OCI-LY3 (cell line): ENCODE data around the gene AGO3.

Experiments
- H2AFZ ChIP-seq: fragments of 200-600, 300-600 bp; shearing (Covaris generic); 2 replicates; pipeline ENCODE4 v1.6.0; 2014; ENCODE audit warnings: antibody characterized with exemption, low read depth, low read length
- H3K27ac ChIP-seq: fragments of 200-600, 300-600 bp; sonication (generic); 2 replicates; pipeline ENCODE4 v1.5.1; 2014; ENCODE audit warnings: mild to moderate bottlenecking, low read length, moderate library complexity, mixed read lengths
- H3K27me3 ChIP-seq: fragments of 200-600, 300-600 bp; sonication (generic); 2 replicates; pipeline ENCODE4 v1.6.1; 2014; ENCODE audit warnings: low read depth, low read length, mixed read lengths
- H3K36me3 ChIP-seq: fragments of 200-600, 300-600 bp; sonication (generic); replicated peaks from 2 replicates; pipeline ENCODE3; 2014; ENCODE audit warnings: low read depth, low read length, mixed read lengths
- H3K4me1 ChIP-seq: fragments of 300-600, 200-600 bp; sonication (generic); 2 replicates; pipeline ENCODE4 v1.6.1; 2014; ENCODE audit warnings: low read length, mixed read lengths
- H3K4me2 ChIP-seq: fragments of 200-600, 300-600 bp; sonication (generic); 2 replicates; pipeline ENCODE4 v1.6.1; 2014; ENCODE audit warnings: low read length, mixed read lengths
- H3K4me3 ChIP-seq: fragments of 300-600, 200-600 bp; sonication (generic); 2 replicates; pipeline ENCODE4 v1.5.1; 2014; ENCODE audit warnings: antibody characterized with exemption, mild to moderate bottlenecking, low read length, moderate library complexity
- H3K79me2 ChIP-seq: fragments of 300-600, 200-600 bp; shearing (Covaris generic); 2 replicates; pipeline ENCODE4 v1.6.1; 2014; ENCODE audit warnings: mild to moderate bottlenecking, low read length, mixed read lengths
- H3K9ac ChIP-seq: fragments of 300-600, 200-600 bp; shearing (Covaris generic); 2 replicates; pipeline ENCODE4 v1.6.0; 2014; ENCODE audit warnings: mild to moderate bottlenecking, low read length, moderate library complexity
- H3K9me3 ChIP-seq: fragments of 200-600, 300-600 bp; shearing (Covaris generic); 2 replicates; pipeline ENCODE4 v1.6.1; 2014; ENCODE audit warnings: low read length, mixed read lengths; ENCODE audit not compliant: insufficient read depth
- H4K20me1 ChIP-seq: fragments of 200-600, 300-600 bp; sonication (generic); 2 replicates; pipeline ENCODE4 v1.6.1; 2016; ENCODE audit warnings: low read length, mixed read lengths; ENCODE audit not compliant: insufficient read depth
- EZH2phosphoT487 ChIP-seq: fragments of 200-600 bp; shearing (Covaris generic); IDR thresholded peaks from 2 replicates; pipeline ENCODE4 v1.6.1; 2018; ENCODE audit warnings: antibody characterized with exemption, mixed run types, low read depth
- TF ChIP-seq, protein P1 (sequence below): fragments of 200-600, 300-600 bp; sonication (generic); IDR thresholded peaks from 2 replicates; pipeline ENCODE4 v1.5.1; 2014; ENCODE audit warnings: antibody characterized with exemption, low read length, low read depth

AGO3 gene

GRCh38 chr1:36051821-36052220, 120.9 kb downstream of the AGO3 start:
- H3K27ac ChIP-seq, result no peak overlapping the region
- H3K4me1 ChIP-seq, result no peaks in the 10 kb centered on the region
- no peak for TF ChIP-seq EZH2phosphoT487
- TF ChIP-seq, protein P1, sequence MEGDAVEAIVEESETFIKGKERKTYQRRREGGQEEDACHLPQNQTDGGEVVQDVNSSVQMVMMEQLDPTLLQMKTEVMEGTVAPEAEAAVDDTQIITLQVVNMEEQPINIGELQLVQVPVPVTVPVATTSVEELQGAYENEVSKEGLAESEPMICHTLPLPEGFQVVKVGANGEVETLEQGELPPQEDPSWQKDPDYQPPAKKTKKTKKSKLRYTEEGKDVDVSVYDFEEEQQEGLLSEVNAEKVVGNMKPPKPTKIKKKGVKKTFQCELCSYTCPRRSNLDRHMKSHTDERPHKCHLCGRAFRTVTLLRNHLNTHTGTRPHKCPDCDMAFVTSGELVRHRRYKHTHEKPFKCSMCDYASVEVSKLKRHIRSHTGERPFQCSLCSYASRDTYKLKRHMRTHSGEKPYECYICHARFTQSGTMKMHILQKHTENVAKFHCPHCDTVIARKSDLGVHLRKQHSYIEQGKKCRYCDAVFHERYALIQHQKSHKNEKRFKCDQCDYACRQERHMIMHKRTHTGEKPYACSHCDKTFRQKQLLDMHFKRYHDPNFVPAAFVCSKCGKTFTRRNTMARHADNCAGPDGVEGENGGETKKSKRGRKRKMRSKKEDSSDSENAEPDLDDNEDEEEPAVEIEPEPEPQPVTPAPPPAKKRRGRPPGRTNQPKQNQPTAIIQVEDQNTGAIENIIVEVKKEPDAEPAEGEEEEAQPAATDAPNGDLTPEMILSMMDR, result no peak
- no peaks in the 10 kb centered on the region for H3K36me3 ChIP-seq
- no peak overlapping the region for H2AFZ ChIP-seq
- no peaks in the 10 kb centered on the region for H3K27me3 ChIP-seq
- H4K20me1 ChIP-seq, result no peaks in the 10 kb centered on the region
- no peaks in the 10 kb centered on the region for H3K79me2 ChIP-seq
- H3K9me3 ChIP-seq, result no peaks in the 10 kb centered on the region
- no peak overlapping the region for H3K4me3 ChIP-seq
- no peak overlapping the region for H3K4me2 ChIP-seq
- H3K9ac ChIP-seq, result no peak overlapping the region

DNA sequence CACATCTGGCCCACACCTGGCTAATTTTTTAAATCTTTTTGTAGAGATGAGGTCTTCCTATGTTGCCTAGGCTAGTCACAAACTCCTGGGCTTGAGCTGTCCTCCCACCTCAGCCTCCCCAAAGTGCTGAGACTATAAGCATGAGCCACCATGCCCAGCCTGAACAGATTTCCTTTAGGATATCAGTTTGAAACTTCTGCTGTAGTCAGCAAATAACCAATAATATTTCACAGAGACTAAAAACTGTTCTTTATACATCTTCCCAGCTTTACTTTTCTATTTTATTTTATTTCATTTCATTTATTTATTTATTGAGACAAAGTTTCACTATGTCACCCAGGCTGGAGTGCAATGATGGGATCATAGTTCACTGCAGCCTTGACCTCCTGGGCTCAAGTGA, 123.1 kb downstream of the AGO3 start:
- Histone ChIP-seq H4K20me1 (no peaks in the 10 kb centered on the region), H3K4me3 (no peak overlapping the region), H3K27me3 (no peaks in the 10 kb centered on the region), H2AFZ (no peak overlapping the region), H3K9me3 (no peaks in the 10 kb centered on the region), H3K4me2 (no peak overlapping the region), H3K79me2 (no peaks in the 10 kb centered on the region), H3K36me3 (no peaks in the 10 kb centered on the region), H3K9ac (no peak overlapping the region), H3K27ac (no peak overlapping the region), H3K4me1 (no peaks in the 10 kb centered on the region)
- TF ChIP-seq EZH2phosphoT487, result no peak
- TF ChIP-seq, protein P1, result no peak

- Histone ChIP-seq H3K9me3 (no peaks in the 10 kb centered on the region), H3K9ac (no peak overlapping the region), H3K36me3 (no peaks in the 10 kb centered on the region), H3K27ac (no peak overlapping the region), H3K4me2 (no peak overlapping the region), H3K4me3 (no peak overlapping the region), H3K4me1 (no peaks in the 10 kb centered on the region), H2AFZ (no peak overlapping the region), H4K20me1 (no peaks in the 10 kb centered on the region), H3K79me2 (no peaks in the 10 kb centered on the region), H3K27me3 (no peaks in the 10 kb centered on the region)
- TF ChIP-seq, protein P1, result no peak
- no peak for TF ChIP-seq EZH2phosphoT487
Observed at GRCh38 chr1:36055706-36056105, 124.8 kb downstream of the AGO3 start.

DNA sequence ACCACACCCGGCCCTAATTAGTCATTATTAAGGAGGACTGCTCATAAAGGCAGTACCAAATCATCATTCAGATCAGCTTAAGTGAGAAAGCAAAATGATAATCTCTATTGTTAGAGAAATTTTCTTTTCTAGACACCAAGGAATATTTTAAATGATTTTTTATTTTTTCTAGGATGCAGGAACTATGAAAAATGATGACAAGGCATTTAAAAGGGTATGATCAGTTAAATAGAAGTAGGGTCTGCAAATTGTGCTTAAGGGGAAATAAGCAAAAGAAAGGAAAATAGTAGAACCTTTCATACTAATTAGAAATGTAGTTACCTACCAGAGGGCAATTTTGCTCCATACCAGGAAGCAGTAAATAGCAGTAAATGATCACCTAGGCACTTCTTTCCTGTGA, 131.4 kb downstream of the AGO3 start:
- H3K27ac ChIP-seq, result no peak overlapping the region
- H3K4me3 ChIP-seq, result no peak overlapping the region
- H3K9me3 ChIP-seq, result no peaks in the 10 kb centered on the region
- H2AFZ ChIP-seq, result no peak overlapping the region
- TF ChIP-seq, protein P1, result no peak
- no peak for TF ChIP-seq EZH2phosphoT487
- H3K4me1 ChIP-seq, result no peaks in the 10 kb centered on the region
- H3K36me3 ChIP-seq, result no peaks in the 10 kb centered on the region
- no peaks in the 10 kb centered on the region for H3K27me3 ChIP-seq
- no peak overlapping the region for H3K9ac ChIP-seq
- H4K20me1 ChIP-seq, result no peaks in the 10 kb centered on the region
- no peak overlapping the region for H3K4me2 ChIP-seq
- no peaks in the 10 kb centered on the region for H3K79me2 ChIP-seq
